Sigmoid colon (tissue), 4 donors: ENCODE data around the gene LDLRAD3.

Source experiments
- CTCF ChIP-seq, 4 experiments: fragments of 450-650 bp in 3 of 4; fragments of 200-600 bp in 1 of 4; IDR thresholded peaks; one replicate each; pipeline ENCODE4 v1.5.1; 2016 to 2019; ENCODE audit warnings: antibody characterized with exemption in 4 of 4, mild to moderate bottlenecking in 3 of 4, moderate library complexity in 2 of 4
- POLR2AphosphoS5 ChIP-seq, 4 donors: sonication (generic); formaldehyde crosslinking; IDR thresholded peaks; one replicate each; pipeline ENCODE4 v1.6.1; 2017; ENCODE audit warnings: antibody characterized with exemption in 4 of 4

- TF ChIP-seq CTCF (IDR thresholded peaks at IDR 0.05) (no peak), POLR2AphosphoS5 (IDR thresholded peaks at IDR 0.05) (no peak)
Measured at GRCh38 chr11:36164506-36165250, 220.8 kb downstream of the LDLRAD3 start.
